ENCODE data around the gene FBN3.

Gene FBN3

DNA sequence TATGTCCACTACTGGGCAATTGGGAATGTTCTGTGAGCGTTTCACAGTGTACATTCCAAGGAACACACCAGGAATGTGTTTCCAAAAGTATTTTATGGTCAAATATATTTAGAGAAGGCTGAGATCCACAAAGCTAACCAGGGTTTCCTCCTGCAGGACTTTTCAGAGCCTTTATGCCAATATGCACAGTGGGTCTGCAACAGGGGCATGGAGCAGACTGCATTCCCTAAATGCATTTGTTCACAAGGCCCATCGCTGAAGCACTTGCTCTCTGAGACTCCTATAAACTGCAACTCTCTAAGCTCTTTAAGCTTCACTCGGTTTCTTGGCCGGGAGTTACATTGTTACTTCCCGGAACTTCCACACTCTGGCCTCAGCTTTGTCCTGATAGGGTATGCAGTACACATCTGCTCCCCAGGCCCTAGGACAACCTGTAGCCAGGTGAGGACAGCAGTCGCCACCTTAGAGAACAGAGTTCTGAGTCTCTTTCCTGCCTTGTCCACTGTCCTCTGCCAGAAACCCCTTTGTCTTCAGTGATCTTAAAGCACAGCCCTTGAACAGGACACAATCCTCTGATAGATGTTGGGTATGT is 33.5 kb downstream of the FBN3 start:
- ChIA-PET CTCF (interaction anchor here (0.8 kb wide), 1 partner anchor 63 kb away, joined by 3 read pairs; no protein-coding TSS in a partner anchor), POLR2A (ENCODE audit: low non-redundant PET) (no interaction called here)
- TF ChIP-seq, protein P1, sequence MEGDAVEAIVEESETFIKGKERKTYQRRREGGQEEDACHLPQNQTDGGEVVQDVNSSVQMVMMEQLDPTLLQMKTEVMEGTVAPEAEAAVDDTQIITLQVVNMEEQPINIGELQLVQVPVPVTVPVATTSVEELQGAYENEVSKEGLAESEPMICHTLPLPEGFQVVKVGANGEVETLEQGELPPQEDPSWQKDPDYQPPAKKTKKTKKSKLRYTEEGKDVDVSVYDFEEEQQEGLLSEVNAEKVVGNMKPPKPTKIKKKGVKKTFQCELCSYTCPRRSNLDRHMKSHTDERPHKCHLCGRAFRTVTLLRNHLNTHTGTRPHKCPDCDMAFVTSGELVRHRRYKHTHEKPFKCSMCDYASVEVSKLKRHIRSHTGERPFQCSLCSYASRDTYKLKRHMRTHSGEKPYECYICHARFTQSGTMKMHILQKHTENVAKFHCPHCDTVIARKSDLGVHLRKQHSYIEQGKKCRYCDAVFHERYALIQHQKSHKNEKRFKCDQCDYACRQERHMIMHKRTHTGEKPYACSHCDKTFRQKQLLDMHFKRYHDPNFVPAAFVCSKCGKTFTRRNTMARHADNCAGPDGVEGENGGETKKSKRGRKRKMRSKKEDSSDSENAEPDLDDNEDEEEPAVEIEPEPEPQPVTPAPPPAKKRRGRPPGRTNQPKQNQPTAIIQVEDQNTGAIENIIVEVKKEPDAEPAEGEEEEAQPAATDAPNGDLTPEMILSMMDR (conservative IDR thresholded peaks at IDR 0.05; ENCODE audit: low read depth), result no peak
- no peak overlapping the region for H3K27ac ChIP-seq
- no peak for DNase-seq (ENCODE audit: low spot score)

DNA sequence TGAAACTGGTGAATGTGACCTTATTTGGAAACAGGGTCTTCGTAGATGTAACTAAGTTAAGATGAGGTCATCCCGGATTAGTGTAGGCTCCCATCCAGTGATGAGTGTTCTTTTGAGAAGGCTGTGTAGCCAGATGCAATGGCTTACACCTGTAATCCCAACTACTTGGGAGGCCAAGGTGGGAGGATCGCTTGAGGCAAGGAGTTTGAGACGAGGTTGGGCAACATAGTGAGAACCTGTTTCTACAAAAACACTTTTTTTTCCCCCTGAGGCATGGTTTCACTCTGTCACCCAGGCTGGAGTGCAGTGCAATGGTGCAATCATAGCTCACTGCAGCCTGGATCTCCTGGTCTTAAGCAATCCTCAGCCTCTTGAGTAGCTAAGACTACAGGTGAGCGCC is 36.4 kb downstream of the FBN3 start:
- DNase-seq (ENCODE audit: low spot score), result no peak
- POLR2A ChIA-PET (ENCODE audit: low non-redundant PET), result no interaction called here
- TF ChIP-seq, protein P1 (conservative IDR thresholded peaks at IDR 0.05; ENCODE audit: low read depth), result no peak
- no peak overlapping the region for H3K27ac ChIP-seq
- CTCF ChIA-PET, result no interaction called here

DNA sequence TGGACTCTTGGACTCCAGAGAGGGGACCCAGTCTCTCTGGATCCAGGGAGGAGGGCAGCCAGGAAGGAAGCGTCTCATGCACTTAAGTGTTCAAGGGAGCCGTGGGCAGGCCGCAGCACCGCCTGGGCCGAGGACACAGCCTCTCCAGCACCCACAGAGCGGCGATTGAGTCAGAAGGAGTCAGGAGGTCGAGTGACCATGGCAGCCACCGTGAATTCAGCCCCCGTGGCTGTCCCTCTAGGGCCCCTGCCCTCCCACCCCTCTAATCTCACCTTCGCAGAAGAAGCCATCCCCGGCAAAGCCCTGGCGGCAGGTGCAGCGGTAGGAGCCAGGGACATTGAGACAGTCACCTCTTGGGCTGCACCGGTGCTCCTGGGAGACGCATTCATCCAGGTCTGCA is 38.0 kb downstream of the FBN3 start:
- H3K27ac ChIP-seq, result no peak overlapping the region
- ChIA-PET CTCF (no interaction called here), POLR2A (ENCODE audit: low non-redundant PET) (no interaction called here)
- no peak for DNase-seq (ENCODE audit: low spot score)
- TF ChIP-seq, protein P1 (conservative IDR thresholded peaks at IDR 0.05; ENCODE audit: low read depth), result no peak

DNA sequence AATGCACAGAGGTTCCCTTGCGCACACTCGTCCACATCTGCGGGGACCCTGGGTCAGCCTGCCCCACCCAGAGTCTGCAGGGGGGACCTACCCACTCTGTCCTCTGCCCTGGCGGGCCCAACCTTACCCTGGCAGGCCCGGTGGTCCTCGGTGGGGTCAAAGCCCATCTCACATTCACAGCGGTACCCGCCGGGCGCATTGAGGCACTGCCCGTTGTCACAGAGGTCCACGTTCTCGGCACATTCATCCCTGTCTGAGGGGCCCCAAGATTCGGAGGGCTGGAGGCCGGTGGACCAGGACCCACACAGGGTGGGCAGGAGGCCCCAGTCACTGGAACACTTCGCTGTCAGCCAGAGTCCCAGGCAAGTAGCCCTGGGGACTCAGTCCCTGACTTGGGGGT is 38.5 kb downstream of the FBN3 start:
- POLR2A ChIA-PET (ENCODE audit: low non-redundant PET), result no interaction called here
- TF ChIP-seq, protein P1 (conservative IDR thresholded peaks at IDR 0.05; ENCODE audit: low read depth), result no peak
- H3K27ac ChIP-seq, result no peak overlapping the region
- CTCF ChIA-PET, result no interaction called here
- no peak for DNase-seq (ENCODE audit: low spot score)

DNA sequence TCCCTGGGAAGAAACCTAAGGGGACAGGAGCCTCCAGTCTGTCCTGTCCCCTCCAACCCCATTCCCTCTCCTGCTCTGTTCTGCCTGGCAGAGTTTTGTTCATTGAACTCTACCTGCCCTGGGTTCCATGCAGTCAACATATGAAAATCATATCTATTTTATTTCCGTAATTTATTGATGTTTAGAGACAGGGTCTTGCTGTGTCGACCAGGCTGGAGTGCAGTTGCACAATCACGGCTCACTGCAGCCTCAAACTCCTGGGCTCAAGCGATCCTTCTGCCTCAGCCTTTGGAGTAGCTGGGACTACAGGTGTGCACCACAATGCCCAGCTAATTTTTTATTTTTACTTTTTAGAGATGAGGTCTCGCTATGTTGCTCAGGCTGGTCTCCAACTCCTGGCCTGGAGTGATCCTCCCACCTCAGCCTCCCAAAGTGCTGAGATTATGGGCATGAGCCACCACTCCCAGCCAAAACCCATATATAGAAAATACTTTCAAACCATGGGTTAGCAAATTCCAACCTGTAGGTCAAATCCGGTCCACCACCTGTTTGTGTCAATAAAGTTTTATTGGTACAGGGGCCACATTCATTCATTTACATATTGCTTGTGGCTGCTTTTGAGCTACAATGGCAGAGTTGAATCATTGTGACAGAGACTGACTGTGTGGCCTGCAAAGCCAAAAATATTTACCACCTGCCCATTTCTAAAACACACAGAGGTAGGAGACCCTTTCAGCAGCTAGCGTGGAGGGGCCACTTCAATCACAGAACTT is 39.3 kb downstream of the FBN3 start:
- DNase-seq (ENCODE audit: low spot score), result no peak
- TF ChIP-seq, protein P1 (conservative IDR thresholded peaks at IDR 0.05; ENCODE audit: low read depth), result no peak
- ChIA-PET CTCF (interaction anchor here (0.7 kb wide), 1 partner anchor 31 kb away, joined by 3 read pairs; no protein-coding TSS in a partner anchor), POLR2A (ENCODE audit: low non-redundant PET) (no interaction called here)
- H3K27ac ChIP-seq, result no peak overlapping the region

DNA sequence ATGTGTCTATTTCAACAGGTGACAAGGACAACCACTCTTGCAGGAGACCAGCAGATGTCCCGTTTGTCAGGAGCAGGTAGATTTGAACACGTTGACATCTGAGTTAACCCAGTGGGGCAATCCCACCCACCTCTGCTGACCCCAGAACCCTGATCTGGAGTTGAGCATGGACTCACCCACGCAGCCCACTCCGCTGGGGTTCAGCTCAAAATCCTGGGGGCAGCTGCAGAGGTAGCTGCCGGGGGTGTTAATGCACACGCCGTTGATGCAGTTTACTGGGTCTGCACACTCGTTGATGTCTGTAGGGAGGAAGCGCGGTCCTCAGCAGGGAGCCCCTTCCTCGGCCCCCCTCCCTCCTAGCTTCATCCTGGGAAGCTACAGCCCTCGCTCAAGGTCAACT is 39.9 kb downstream of the FBN3 start:
- CTCF ChIA-PET, result interaction anchor here (0.7 kb wide), 2 partner anchors 32 to 378 kb away, joined by 3 to 4 read pairs; no protein-coding TSS in a partner anchor
- POLR2A ChIA-PET (ENCODE audit: low non-redundant PET), result no interaction called here
- TF ChIP-seq, protein P1 (conservative IDR thresholded peaks at IDR 0.05; ENCODE audit: low read depth), result no peak

More for the DNA sequence above, 39.9 kb downstream of the FBN3 start:
- no peak for DNase-seq (ENCODE audit: low spot score)
- no peak overlapping the region for H3K27ac ChIP-seq
